B cell (primary cell): ENCODE measurements around the gene KREMEN2.

Experiments
- CTCF ChIP-seq: fragments of 200-600 bp; IDR thresholded peaks from one replicate; pipeline ENCODE4 v1.8.0; 2022; ENCODE audit warnings: antibody characterized with exemption, mild to moderate bottlenecking
- EZH2 ChIP-seq: IDR thresholded peaks from 2 replicates; pipeline ENCODE4 v1.6.1; 2012; ENCODE audit warnings: borderline replicate concordance, low read depth, mild to moderate bottlenecking, moderate library complexity, low read length; ENCODE audit not compliant: insufficient read depth, poor library complexity, severe bottlenecking

DNA sequence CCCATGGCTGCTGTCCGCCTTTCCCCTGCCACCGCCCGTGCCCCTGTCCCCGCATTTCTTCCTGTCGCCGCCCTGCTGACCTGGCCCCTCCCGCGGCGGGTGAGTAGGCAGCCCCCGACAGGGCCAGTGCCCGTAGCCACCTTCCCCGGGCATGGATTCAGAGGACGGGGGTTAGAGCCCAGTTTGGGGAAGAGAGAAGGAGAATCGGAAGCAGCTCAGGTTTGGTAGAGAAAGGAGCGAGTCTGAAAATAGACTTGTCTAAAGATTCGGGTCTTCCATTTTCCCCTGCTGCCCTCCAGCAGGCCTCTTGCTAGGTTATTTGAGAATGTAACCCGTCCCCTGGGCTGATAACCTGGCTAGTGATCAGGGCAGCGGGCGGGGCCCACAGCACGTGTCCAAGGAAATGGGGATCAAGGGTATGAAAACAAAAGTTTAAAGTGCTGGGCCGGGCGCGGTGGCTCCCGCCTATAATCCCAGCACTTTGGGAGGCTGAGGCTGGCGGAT is 40.8 kb downstream of the KREMEN2 start:
- TF ChIP-seq CTCF (no peak), EZH2 (no peak)
